Measurements from ENCODE around the gene TRPC4AP. TPM values are rescaled to one million over a fixed set of nuclear protein-coding genes. Genes with fewer than 3 reads are reported as not detected.

The TRPC4AP gene
- total RNA-seq, 2 experiments from 2014 or later = 63.5 to 65.7 TPM

DNA sequence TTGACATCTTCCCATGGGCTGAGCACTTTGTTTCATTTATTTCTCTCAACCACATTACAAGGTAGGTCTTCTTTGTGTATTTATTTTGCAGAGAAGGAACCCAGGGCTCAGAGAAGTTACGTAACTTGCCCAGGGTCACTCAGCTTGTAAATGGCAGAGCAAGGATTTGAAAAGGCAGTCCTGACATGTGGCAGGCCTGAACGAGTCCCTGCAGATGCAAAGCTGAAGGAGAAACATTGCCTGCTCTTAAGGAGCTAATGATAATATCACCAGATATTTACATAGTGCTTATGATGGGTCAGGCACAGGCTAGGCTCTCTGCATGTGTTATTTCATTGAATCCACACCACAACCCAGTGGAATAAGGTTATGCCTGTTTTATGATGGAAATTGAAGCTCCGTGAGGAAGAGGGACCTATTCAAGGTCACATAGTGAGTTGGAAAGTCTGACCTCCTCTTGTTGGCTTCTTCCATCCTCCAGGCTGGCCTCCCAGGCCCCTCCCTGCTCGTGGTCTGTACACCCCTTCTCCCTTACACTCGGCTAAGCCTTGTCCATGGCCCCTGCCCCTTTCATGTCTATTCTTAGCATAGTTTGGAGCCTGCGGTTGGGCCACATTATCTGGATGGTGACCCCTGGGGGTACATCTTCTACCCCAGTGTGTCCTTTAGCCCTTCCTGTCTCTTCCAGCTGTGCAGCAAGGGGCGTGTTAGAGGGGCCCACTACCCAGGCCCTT is 124.4 kb downstream of the TRPC4AP start:
- DNase-seq = no peak
- ChIA-PET CTCF (interaction anchor here (1.3 kb wide), 1 partner anchor 12 kb away, joined by 3 read pairs; the partner anchor contains the start of genes GSS and MYH7B), POLR2A (no interaction called here)
- H3K4me3 Mint-ChIP-seq = no peak overlapping the region
- H3K27ac Mint-ChIP-seq = no peak overlapping the region
- H3K9me3 Mint-ChIP-seq = no peaks in the 10 kb centered on the region
- H3K27me3 Mint-ChIP-seq = peaks cover 2% of the 10 kb centered on the region
- H3K4me1 Mint-ChIP-seq = no peaks in the 10 kb centered on the region
- no peaks in the 10 kb centered on the region for H3K36me3 Mint-ChIP-seq (ENCODE audit: low read depth)

DNA sequence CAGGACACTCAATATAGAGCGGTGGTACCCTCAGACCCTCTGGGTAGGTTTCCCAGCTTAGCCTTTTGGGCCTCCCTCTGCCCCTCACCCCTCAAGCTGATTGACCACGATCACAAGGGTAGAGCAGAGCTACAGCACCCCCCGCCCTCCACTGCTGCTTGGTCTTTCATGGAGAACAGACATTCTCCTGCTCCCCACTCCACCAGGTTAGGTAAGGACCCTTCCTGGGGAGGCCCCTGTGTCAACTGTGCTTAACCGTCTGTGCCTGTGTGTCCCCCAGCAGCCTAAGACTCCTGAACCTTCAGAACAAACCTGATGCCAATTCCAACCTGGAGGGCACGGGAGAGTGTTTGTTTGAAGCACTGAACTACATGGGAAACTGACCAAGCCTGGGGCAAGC is 125.2 kb downstream of the TRPC4AP start:
- POLR2A ChIA-PET = no interaction called here
- H3K27me3 Mint-ChIP-seq = peaks cover 2% of the 10 kb centered on the region
- H3K4me1 Mint-ChIP-seq = no peaks in the 10 kb centered on the region
- CTCF ChIA-PET = interaction anchor here (1.3 kb wide), 1 partner anchor 12 kb away, joined by 3 read pairs; the partner anchor contains the start of genes GSS and MYH7B
- H3K4me3 Mint-ChIP-seq = no peak overlapping the region
- no peaks in the 10 kb centered on the region for H3K9me3 Mint-ChIP-seq
- H3K27ac Mint-ChIP-seq = no peak overlapping the region
- H3K36me3 Mint-ChIP-seq (ENCODE audit: low read depth) = no peaks in the 10 kb centered on the region
- DNase-seq = no peak

DNA sequence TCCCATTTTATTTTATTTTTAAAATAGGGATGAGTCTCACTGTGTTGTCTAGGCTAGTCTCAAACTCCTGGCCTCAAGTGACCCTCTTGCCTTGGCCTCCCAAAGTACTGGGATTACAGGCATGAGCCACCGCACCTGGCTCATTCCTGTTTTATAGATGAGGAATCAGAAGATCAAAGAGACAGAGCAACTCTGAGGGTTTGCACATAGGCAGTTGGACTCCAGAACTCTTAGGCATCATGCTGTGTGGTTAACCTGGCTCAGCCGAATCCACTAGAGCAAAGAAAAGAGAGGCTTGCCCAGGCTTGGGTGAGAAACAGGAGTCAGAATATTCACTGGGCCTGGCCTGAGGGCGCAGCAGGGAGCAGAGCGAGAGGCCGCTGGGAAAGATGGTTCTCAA is 127.6 kb downstream of the TRPC4AP start:
- no peaks in the 10 kb centered on the region for H3K9me3 Mint-ChIP-seq
- no peak overlapping the region for H3K4me3 Mint-ChIP-seq
- no peak for DNase-seq
- CTCF ChIA-PET = no interaction called here
- peaks cover 2% of the 10 kb centered on the region for H3K27me3 Mint-ChIP-seq
- H3K36me3 Mint-ChIP-seq (ENCODE audit: low read depth) = no peaks in the 10 kb centered on the region
- peaks cover 5% of the 10 kb centered on the region for H3K4me1 Mint-ChIP-seq
- POLR2A ChIA-PET = no interaction called here
- no peak overlapping the region for H3K27ac Mint-ChIP-seq

DNA sequence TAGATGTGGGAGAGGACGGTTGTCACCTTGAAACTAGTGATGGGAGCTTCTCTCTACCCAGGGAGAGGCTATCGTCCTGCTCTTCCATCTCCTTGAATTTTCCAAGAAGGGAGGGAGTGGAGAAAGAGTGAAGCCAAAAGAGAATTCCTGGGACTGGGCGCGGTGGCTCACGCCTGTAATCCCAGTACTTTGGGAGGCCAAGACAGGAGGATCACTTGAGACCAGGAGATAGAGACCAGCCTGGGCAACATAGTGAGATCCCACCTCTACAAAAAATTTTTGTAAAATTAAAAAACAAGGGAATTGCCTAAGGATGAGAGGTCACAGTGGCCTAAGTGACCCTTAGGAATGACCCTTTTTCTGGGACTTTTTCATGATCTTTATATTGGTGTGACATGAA is 128.1 kb downstream of the TRPC4AP start:
- Mint-ChIP-seq H3K27me3 (peaks cover 2% of the 10 kb centered on the region), H3K36me3 (ENCODE audit: low read depth) (no peaks in the 10 kb centered on the region), H3K4me1 (peaks cover 5% of the 10 kb centered on the region), H3K4me3 (no peak overlapping the region), H3K9me3 (no peaks in the 10 kb centered on the region), H3K27ac (no peak overlapping the region)
- DNase-seq = no peak
- CTCF ChIA-PET = interaction anchor here (0.5 kb wide), 1 partner anchor 217 kb away, joined by 8 read pairs; no protein-coding TSS in a partner anchor
- POLR2A ChIA-PET = no interaction called here

DNA sequence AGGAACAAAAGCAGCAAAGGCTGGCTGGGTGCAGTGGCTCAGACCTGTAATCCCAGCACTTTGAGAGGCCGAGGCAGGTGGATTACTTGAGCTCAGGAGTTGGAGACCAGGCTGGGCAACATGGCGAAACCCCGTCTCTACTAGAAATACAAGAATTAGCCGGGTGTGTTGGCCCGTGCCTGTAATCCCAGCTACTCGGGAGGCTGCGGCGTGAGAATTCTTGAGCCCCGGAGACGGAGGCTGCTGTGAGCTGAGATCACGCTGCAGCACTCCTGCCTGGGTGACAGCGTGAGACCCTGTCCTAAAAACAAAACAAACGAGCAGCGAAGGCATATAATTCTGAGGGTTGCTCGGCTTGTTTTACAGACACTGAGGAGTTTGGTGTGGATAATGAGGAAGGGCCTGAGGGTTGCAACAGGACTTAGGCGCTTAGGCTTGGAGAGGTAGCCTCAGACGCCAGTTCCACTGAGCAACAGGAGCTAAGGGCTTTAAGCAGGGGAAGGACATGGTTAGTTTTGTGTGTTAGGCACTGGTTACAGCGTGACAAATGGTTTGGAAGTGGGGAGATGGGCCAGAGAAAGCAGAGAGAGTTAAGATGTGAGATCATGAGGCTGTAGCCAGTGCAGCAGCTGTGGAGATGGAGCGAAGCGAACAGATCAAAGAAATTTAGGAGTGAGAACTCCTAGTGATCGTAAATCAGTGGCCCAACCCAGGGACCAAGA is 135.7 kb downstream of the TRPC4AP start:
- Mint-ChIP-seq H3K4me3 (no peak overlapping the region), H3K36me3 (ENCODE audit: low read depth) (peaks cover 9% of the 10 kb centered on the region), H3K4me1 (peaks cover 38% of the 10 kb centered on the region), H3K9me3 (no peaks in the 10 kb centered on the region), H3K27me3 (no peaks in the 10 kb centered on the region), H3K27ac (no peak overlapping the region)
- POLR2A ChIA-PET = interaction anchor here (0.8 to 3.6 kb wide), 2 partner anchors 82 to 84 kb away, joined by 3 to 37 read pairs; partner anchors contain the start of genes ACSS2 and GGT7
- DNase-seq = no peak
- CTCF ChIA-PET = interaction anchor here (0.6 to 6.2 kb wide), 4 partner anchors 13 to 109 kb away, joined by 3 to 100 read pairs (median 4); partner anchors contain the start of genes ACSS2 and GGT7

DNA sequence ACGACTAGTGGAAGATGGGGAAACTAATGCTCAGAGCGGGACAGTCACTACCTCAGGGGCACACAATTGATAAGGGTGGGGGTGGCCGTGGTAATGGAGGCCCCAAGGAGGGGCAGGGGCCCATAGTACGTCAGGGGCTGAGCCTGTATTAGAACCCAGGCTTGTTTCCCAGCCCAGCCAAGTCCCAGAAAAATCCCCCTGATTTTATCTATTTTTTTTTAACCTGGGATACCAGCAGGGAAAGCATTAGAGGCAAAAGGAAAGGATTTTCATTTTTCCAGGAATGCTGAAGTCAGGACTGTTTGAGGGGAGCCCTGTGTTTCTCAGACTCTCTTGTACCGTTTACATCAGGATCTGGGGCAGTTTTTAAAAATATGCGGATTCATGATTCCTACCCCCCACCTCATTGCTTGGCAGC is 136.6 kb downstream of the TRPC4AP start:
- Mint-ChIP-seq H3K27ac (peak overlapping the region; percentile 88), H3K4me3 (peak overlapping the region; percentile 98), H3K36me3 (ENCODE audit: low read depth) (peaks cover 9% of the 10 kb centered on the region), H3K27me3 (no peaks in the 10 kb centered on the region), H3K4me1 (peaks cover 39% of the 10 kb centered on the region), H3K9me3 (no peaks in the 10 kb centered on the region)
- POLR2A ChIA-PET = interaction anchor here (0.6 to 3.6 kb wide), 4 partner anchors 17 to 83 kb away, joined by 3 to 37 read pairs (median 4); partner anchors contain the start of genes ACSS2 and GGT7
- CTCF ChIA-PET = interaction anchor here (0.6 to 6.2 kb wide), 12 partner anchors 11 to 136 kb away, joined by 3 to 100 read pairs (median 4); partner anchors contain the start of genes ACSS2, GGT7 and TRPC4AP
- DNase-seq = no peak

DNA sequence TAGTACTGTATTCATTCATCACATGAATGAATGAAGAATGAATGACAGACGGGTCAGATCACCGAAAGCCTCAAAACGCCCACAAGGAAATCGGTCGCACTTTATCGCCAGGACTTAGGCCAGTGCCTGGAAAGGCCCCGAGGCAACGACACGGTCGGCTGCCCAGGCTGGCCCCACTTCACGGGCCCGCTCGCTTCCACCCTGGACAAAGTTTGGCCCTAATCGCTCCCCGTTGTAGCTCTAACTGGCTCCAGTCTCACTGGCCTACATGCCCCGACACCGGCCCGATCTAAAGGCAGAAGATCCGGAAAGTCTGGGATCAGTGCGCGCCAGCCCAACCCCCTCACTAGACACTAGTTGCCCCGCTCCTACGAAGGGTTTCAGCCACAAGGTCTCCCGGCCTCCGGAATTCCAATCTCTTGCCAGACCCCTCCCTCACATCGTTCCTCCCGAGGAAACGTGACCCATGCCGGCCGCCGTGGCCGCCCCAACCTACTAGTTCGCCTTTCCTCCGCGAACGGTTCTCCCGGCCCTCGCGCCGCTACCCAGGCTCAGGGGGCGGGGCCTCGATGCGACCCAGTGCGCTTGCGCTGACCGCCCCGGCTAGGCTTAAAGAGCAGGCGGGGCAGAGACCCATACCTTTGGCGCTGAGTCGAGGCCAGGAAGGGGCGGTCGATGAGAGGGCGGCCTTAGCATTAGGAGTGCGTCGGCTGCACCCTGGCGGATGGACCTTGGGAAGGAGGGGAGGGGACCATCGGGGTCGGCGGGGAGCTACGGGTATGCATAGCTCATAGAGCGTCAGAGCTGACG is 137.2 kb downstream of the TRPC4AP start, which contains the start of the genes GSS and MYH7B:
TSS of gene GSS (minus strand) at position 576 of the 810 bp plus-strand sequence. CDS start 3,954 bp downstream, outside the sequence.
TSS of gene MYH7B (plus strand) at position 638 of the 810 bp plus-strand sequence. CDS start 22,138 bp downstream, outside the sequence.
- CTCF ChIA-PET = interaction anchor here (0.6 to 6.2 kb wide), 12 partner anchors 12 to 137 kb away, joined by 3 to 100 read pairs (median 4); partner anchors contain the start of genes ACSS2, GGT7 and TRPC4AP
- Mint-ChIP-seq H3K27ac (peak within 1 kb of the TSS; percentile 88), H3K36me3 (ENCODE audit: low read depth) (peaks cover 9% of the 10 kb centered on the region), H3K27me3 (no peaks in the 10 kb centered on the region), H3K9me3 (no peaks in the 10 kb centered on the region), H3K4me3 (peak within 1 kb of the TSS; percentile 98), H3K4me1 (peaks cover 35% of the 10 kb centered on the region)
- DNase-seq = peak; percentile 98
- POLR2A ChIA-PET = interaction anchor here (0.6 to 3.6 kb wide), 4 partner anchors 17 to 83 kb away, joined by 3 to 37 read pairs (median 4); partner anchors contain the start of genes ACSS2 and GGT7

DNA sequence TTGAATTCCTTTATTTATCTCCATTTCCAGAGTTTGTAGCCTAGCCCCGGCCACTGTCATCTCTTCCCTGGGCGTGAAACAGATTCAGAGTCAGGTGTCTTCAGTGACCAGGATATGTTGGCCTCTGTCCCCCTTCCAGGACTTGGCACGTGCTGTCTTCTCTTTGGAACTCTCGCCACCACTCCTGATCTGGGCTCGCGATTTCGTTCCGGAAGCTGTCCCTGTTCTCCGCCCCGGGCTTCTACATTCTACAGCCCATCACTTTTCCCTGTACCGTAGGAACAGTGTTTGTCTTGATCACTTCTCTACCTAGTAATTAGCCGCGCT is 137.7 kb downstream of the TRPC4AP start:
- Mint-ChIP-seq H3K27ac (peak overlapping the region; percentile 88), H3K9me3 (no peaks in the 10 kb centered on the region), H3K4me1 (peaks cover 35% of the 10 kb centered on the region), H3K27me3 (no peaks in the 10 kb centered on the region), H3K36me3 (ENCODE audit: low read depth) (peaks cover 14% of the 10 kb centered on the region), H3K4me3 (peak overlapping the region; percentile 98)
- CTCF ChIA-PET = interaction anchor here (1.5 to 6.2 kb wide), 4 partner anchors 42 to 137 kb away, joined by 4 to 100 read pairs (median 6); partner anchors contain the start of genes ACSS2, GGT7 and TRPC4AP
- POLR2A ChIA-PET = interaction anchor here (3.6 kb wide), 1 partner anchor 79 kb away, joined by 37 read pairs; the partner anchor contains the start of gene ACSS2
- DNase-seq = no peak

DNA sequence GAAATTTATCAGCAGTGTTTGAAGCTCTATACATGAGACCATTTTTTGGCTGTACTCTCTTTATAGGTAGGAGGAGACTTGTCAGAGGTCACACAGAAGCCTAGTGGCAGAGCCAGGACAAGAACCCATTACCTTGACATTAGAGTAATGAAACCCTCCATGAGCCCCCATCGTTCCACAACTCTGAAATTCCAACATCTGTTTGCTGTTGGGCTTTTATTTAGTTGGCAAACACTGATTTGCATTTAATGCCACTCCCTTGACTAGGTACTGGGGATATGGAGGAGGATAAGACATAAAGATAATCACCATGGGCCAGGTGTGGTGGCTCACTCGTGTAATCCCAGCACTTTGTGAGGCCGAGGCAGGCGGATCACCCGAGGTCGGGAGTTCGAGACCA is 138.6 kb downstream of the TRPC4AP start:
- Mint-ChIP-seq H3K36me3 (ENCODE audit: low read depth) (peaks cover 23% of the 10 kb centered on the region), H3K27ac (no peak overlapping the region), H3K27me3 (no peaks in the 10 kb centered on the region), H3K4me3 (no peak overlapping the region), H3K4me1 (peaks cover 35% of the 10 kb centered on the region), H3K9me3 (no peaks in the 10 kb centered on the region)
- CTCF ChIA-PET = interaction anchor here (1.3 to 6.2 kb wide), 2 partner anchors 10 to 79 kb away, joined by 3 to 100 read pairs; partner anchors contain the start of genes ACSS2 and GGT7
- POLR2A ChIA-PET = no interaction called here
- DNase-seq = no peak

DNA sequence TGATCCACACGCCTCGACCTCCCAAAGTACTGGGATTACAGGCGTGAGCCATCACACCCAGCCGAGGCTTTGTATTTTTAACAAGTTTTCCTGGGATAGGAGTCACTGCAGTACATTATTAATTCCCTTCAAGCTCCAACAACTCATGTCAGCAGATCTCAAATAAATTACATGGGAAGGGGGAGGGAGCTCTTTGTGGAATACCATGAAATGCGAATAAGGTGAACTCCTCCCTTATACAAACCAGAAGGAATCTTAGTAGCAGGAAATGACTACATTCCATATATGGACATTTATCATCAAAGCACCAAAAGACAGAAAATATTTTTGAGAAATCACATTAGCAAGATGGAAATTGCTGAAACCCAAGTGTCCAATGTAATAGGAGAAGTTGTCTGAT is 139.9 kb downstream of the TRPC4AP start:
- ChIA-PET CTCF (interaction anchor here (1.4 to 2.1 kb wide), 2 partner anchors 79 to 84 kb away, joined by 3 to 6 read pairs; no protein-coding TSS in a partner anchor), POLR2A (no interaction called here)
- DNase-seq = no peak
- Mint-ChIP-seq H3K4me1 (peaks cover 35% of the 10 kb centered on the region), H3K4me3 (no peak overlapping the region), H3K27ac (no peak overlapping the region), H3K27me3 (no peaks in the 10 kb centered on the region), H3K9me3 (no peaks in the 10 kb centered on the region), H3K36me3 (ENCODE audit: low read depth) (peaks cover 25% of the 10 kb centered on the region)
